K562 (cell line): ENCODE data around the gene USP12. TPM values are rescaled to one million over a fixed set of nuclear protein-coding genes. Genes with fewer than 3 reads are reported as not detected.
A peak's percentile ranks its signal among the peaks of the same experiment; 100 is the strongest.
"Not testable (repeated sequence)": the region's sequence is repeated elsewhere in the genome, so short reads cannot be mapped to it uniquely, and the experiment has no call there.

Experiments
- ATAC-seq: fragments of 200-7000 bp; cut with Tn5 transposase; 3 replicates; pipeline ENCODE4 v1.9.1; 2020; ENCODE audit warnings: moderate library complexity
- BruUV-seq: library from RNA; stranded (reverse); fragments of 400-500 nt; replicated peaks from 2 replicates; lab custom pipeline; 2021; lab: Mats Ljungman, UMichigan
- CTCF ChIA-PET: fragments of 300-600 bp; formaldehyde crosslinking; extraction: SDS; loops from one replicate; lab custom pipeline; 2021; ENCODE audit warnings: low intra/inter-chr PET ratio; lab: Yijun Ruan, JAX
- POLR2A ChIA-PET: fragments of 300-600, 350-650 bp; sonication (Branson Sonifier 250); formaldehyde crosslinking; extraction: SDS; loops from one replicate; lab custom pipeline; 2021; ENCODE audit warnings: antibody characterized with exemption, inconsistent platforms; lab: Yijun Ruan, JAX
- DNase-seq, 4 experiments: peaks; one replicate each; pipeline versions ENCODE4 v3.0.0 to v3.0.0-alpha.2; 2011 to 2018; ENCODE audit warnings: low spot score in 3 of 4, mixed read lengths in 3 of 4; ENCODE audit errors: extremely low read depth in 1 of 4
- FAIRE-seq: peaks from 2 replicates; lab custom pipeline; 2011; peaks lifted over from hg19 to GRCh38; lab: Jason Lieb, UNC
- H2AFZ ChIP-seq: 2 replicates; pipeline ENCODE4 v1.6.0; 2011; ENCODE audit warnings: low read depth, low read length, control low read depth, inconsistent platforms
- H3K27ac ChIP-seq: fragments of 200-600 bp; 3 replicates; pipeline ENCODE4 v1.8.0; 2011; ENCODE audit warnings: low read depth, mild to moderate bottlenecking, control low read depth, inconsistent platforms, low read length, moderate library complexity, mixed read lengths; ENCODE audit errors: extremely low read depth
- H3K27me3 ChIP-seq, 2 experiments: fragments of 300-600 bp in 1 of 2; 2 replicates in 1 of 2; 3 replicates in 1 of 2; pipeline versions ENCODE4 v1.6.0 to v1.8.0; 2011; ENCODE audit warnings: inconsistent platforms in 2 of 2, low read length in 2 of 2, mild to moderate bottlenecking in 1 of 2, mixed read lengths in 1 of 2, moderate library complexity in 1 of 2; ENCODE audit not compliant: control insufficient read depth in 2 of 2, insufficient read depth in 2 of 2
- H3K36me3 ChIP-seq: fragments of 300-600 bp; 3 replicates; pipeline ENCODE4 v1.8.0; 2011; ENCODE audit warnings: mild to moderate bottlenecking, low read length, inconsistent platforms; ENCODE audit not compliant: control insufficient read depth, insufficient read depth
- H3K4me1 ChIP-seq, 2 experiments: fragments of 200-600 bp in 1 of 2; replicated peaks in 1 of 2; 2 replicates in 1 of 2; 3 replicates in 1 of 2; pipeline versions ENCODE4 v1.5.1 to v1.8.0; 2011; ENCODE audit warnings: inconsistent platforms in 2 of 2, low read length in 2 of 2, mild to moderate bottlenecking in 1 of 2, mixed read lengths in 1 of 2, moderate library complexity in 1 of 2; ENCODE audit not compliant: control insufficient read depth in 2 of 2, insufficient read depth in 2 of 2
- H3K4me2 ChIP-seq: 2 replicates; pipeline ENCODE4 v1.6.1; 2011; ENCODE audit warnings: low read length, control low read depth, inconsistent platforms, mixed read lengths; ENCODE audit not compliant: insufficient read depth
- H3K4me3 ChIP-seq: fragments of 200-600 bp; sonication (generic), shearing (Covaris generic); 2 replicates; pipeline ENCODE4 v1.5.1; 2016; ENCODE audit warnings: control low read depth, inconsistent platforms
- H3K79me2 ChIP-seq: fragments of 200-600 bp; 3 replicates; pipeline ENCODE4 v1.8.0; 2011; ENCODE audit warnings: low read length, inconsistent platforms; ENCODE audit not compliant: control insufficient read depth, insufficient read depth
- H3K9ac ChIP-seq, 2 experiments: 2 replicates each; pipeline versions ENCODE4 v1.6.0 to v1.6.1; 2011; ENCODE audit warnings: low read depth in 2 of 2, low read length in 2 of 2, control low read depth in 1 of 2, inconsistent platforms in 1 of 2, mild to moderate bottlenecking in 1 of 2, mixed read lengths in 1 of 2; ENCODE audit not compliant: insufficient read depth in 1 of 2
- H3K9me1 ChIP-seq: one replicate; pipeline ENCODE4 v1.6.0; 2011; ENCODE audit warnings: inconsistent platforms, mild to moderate bottlenecking, low read length, moderate library complexity; ENCODE audit not compliant: control insufficient read depth, insufficient read depth
- H3K9me3 ChIP-seq: replicated peaks from 2 replicates; pipeline ENCODE4 v1.5.1; 2011; ENCODE audit warnings: low read depth, low read length, inconsistent platforms; ENCODE audit not compliant: control insufficient read depth, insufficient read depth
- H4K20me1 ChIP-seq: replicated peaks from 2 replicates; pipeline ENCODE4 v1.6.1; 2011; ENCODE audit warnings: low read length, inconsistent platforms, mixed read lengths; ENCODE audit not compliant: control insufficient read depth, insufficient read depth
- CBFA2T3 ChIP-seq: fragments of 450-650 bp; IDR thresholded peaks from 2 replicates; pipeline ENCODE4 v1.6.1; 2017
- CREM ChIP-seq: IDR thresholded peaks from 2 replicates; pipeline ENCODE4 v1.6.1; 2014; ENCODE audit warnings: antibody characterized with exemption, low read depth
- FOSL1 ChIP-seq: fragments of 200-800 bp; sonication (Bioruptor generic); conservative IDR thresholded peaks from 2 replicates; pipeline ENCODE4 v1.6.1; 2016; ENCODE audit warnings: missing genetic modification characterization, missing compliant biosample characterization
- HMBOX1 ChIP-seq: sonication (generic); IDR thresholded peaks from 2 replicates; pipeline ENCODE4 v1.6.1; 2016
- YBX1 ChIP-seq: fragments of 450-650 bp; IDR thresholded peaks from 2 replicates; pipeline ENCODE4 v1.7.1; 2016; ENCODE audit warnings: mild to moderate bottlenecking
- ZNF318 ChIP-seq, 2 experiments: fragments of 450-650 bp; IDR thresholded peaks; 2 replicates each; pipeline ENCODE4 v1.6.1; 2016; ENCODE audit warnings: mild to moderate bottlenecking in 2 of 2, borderline replicate concordance in 1 of 2, low read depth in 1 of 2, moderate library complexity in 1 of 2
- WGBS: fragments of 100-300 bp; shearing (Covaris generic); methylation state at CpG from one replicate; pipeline ENCODE4 v1.1.6; 2016; ENCODE audit warnings: low coverage, mixed read lengths; ENCODE audit not compliant: insufficient coverage; ENCODE audit errors: missing lambda C conversion rate; 5-methylcytosine and 5-hydroxymethylcytosine counted together
- in situ Hi-C: fragments of 300-500 bp; cut with MboI; formaldehyde crosslinking; loops from 4 replicates; pipeline ENCODE4 v1.15.0; 2018; ENCODE audit warnings: inconsistent platforms, mixed read lengths
- intact Hi-C: fragments of 100-400 bp; cut with micrococcal nuclease; formaldehyde crosslinking; loops from 2 replicates; pipeline ENCODE4 v1.14.2; 2022
- polyA plus RNA-seq, 8 experiments: library from polyadenylated mRNA; depleted of rRNA in 4 of 8; stranded (reverse) in 5 of 8; unstranded in 3 of 8; fragments of >200 nt; fragmentation: Nextera tagmentation in 2 of 8; fragmentation: Illumina TruSeq in 1 of 8; extraction: Ambion mirVana in 2 of 8; extraction: Trizol in 1 of 8; gene quantifications; 2 replicates each; pipeline versions ENCODE4 v1.2.1 to v1.2.3, GENCODE V29; 2011 to 2014; ENCODE audit warnings: inconsistent platforms in 1 of 8, missing spikeins in 1 of 8
- total RNA-seq, 7 experiments: library from RNA; depleted of rRNA in 6 of 7; stranded (reverse); fragments of >200 nt in 6 of 7; fragmentation: Illumina TruSeq in 2 of 7; extraction: Trizol in 2 of 7; gene quantifications; 2 replicates each; pipeline versions ENCODE4 v1.2.1 to v1.2.3, GENCODE V29; 2011 to 2021; ENCODE audit warnings: low replicate concordance in 1 of 7

Gene USP12
- total and polyA plus RNA-seq, 9 of the 15 experiments (the other 6 are each of a cell fraction or from before 2014, with no cell fraction given) = 1.8 to 20.5 (median 13.3) TPM

GRCh38 chr13:27213386-27213785, 41.8 kb upstream of the USP12 start:
- H3K9ac ChIP-seq, H3K27me3 ChIP-seq, DNase-seq, BruUV-seq, H2AFZ ChIP-seq, H3K79me2 ChIP-seq, H4K20me1 ChIP-seq, intact Hi-C loops, H3K36me3 ChIP-seq, CTCF ChIA-PET, FAIRE-seq, H3K4me3 ChIP-seq, H3K9me1 ChIP-seq, H3K4me1 ChIP-seq, ATAC-seq, H3K27ac ChIP-seq, H3K4me2 ChIP-seq, POLR2A ChIA-PET, H3K9me3 ChIP-seq, in situ Hi-C loops: not testable (repeated sequence)
- WGBS = 47% methylated on average over 5 of the region's 5 CpGs

DNA sequence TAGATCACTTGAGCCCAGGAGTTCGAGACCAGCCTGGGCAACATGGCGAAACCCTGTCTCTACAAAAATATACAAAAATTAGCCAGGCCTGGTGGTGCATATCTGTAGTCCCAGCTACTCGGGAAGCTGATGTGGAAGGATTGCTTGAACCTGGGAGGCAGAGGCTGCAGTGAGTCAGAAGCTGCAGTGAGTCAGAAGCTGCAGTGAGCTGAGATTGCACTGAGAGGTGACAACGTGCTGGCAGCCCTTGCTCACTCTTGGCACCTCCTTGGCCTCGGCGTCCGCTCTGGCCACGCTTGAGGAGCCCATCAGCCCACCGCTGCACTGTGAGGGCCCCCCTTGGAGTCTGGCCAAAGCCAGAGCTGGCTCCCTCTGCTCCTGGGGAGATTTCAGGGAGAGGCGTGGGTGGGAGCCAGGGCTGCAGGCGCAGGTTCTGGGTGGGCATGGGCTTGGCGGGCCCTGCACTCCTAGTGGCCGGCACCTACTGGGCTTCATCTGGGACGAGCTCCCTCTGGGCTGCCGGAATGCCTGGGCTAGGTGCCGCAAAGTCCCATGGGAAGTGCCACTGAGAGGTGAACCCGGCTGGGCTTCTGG, 40.3 kb upstream of the USP12 start:
- Histone ChIP-seq H3K4me1 (peaks cover 0 to 3% of the 10 kb centered on the region in 2 experiments; a peak in 2 of 5 replicates), H3K4me2 (no peak overlapping the region), H3K27me3 (no peaks in the 10 kb centered on the region), H3K27ac (no peak overlapping the region), H2AFZ (no peak overlapping the region), H3K9ac (no peak overlapping the region), H3K4me3 (no peak overlapping the region), H4K20me1 (no peaks in the 10 kb centered on the region), H3K79me2 (no peaks in the 10 kb centered on the region), H3K9me1 (no peaks in the 10 kb centered on the region), H3K9me3 (no peaks in the 10 kb centered on the region), H3K36me3 (no peaks in the 10 kb centered on the region)
- ATAC-seq (no peak), DNase-seq (no peak), FAIRE-seq (no peak)
- BruUV-seq = no TSS peak
- intact Hi-C loops (no loop called here), in situ Hi-C loops (no loop called here)
- CTCF ChIA-PET = no interaction called here
- 51% methylated on average over 10 of the region's 17 CpGs for WGBS
- POLR2A ChIA-PET = no interaction called here
- TF ChIP-seq YBX1 = no peak
- no peak for TF ChIP-seq CREM
- TF ChIP-seq HMBOX1 = no peak
- no peak for TF ChIP-seq ZNF318 (IDR thresholded peaks at IDR 0.05; ENCODE audit: borderline replicate concordance in 1 of 2, low read depth in 1 of 2)
- TF ChIP-seq CBFA2T3 = 0 out of 2 replicates have a peak, but pooled peaks have one; percentile 10
- 0 out of 2 replicates have a peak, but pooled peaks have one; percentile 27 for TF ChIP-seq FOSL1
